ENCODE measurements around the gene APOC3.

The APOC3 gene

DNA sequence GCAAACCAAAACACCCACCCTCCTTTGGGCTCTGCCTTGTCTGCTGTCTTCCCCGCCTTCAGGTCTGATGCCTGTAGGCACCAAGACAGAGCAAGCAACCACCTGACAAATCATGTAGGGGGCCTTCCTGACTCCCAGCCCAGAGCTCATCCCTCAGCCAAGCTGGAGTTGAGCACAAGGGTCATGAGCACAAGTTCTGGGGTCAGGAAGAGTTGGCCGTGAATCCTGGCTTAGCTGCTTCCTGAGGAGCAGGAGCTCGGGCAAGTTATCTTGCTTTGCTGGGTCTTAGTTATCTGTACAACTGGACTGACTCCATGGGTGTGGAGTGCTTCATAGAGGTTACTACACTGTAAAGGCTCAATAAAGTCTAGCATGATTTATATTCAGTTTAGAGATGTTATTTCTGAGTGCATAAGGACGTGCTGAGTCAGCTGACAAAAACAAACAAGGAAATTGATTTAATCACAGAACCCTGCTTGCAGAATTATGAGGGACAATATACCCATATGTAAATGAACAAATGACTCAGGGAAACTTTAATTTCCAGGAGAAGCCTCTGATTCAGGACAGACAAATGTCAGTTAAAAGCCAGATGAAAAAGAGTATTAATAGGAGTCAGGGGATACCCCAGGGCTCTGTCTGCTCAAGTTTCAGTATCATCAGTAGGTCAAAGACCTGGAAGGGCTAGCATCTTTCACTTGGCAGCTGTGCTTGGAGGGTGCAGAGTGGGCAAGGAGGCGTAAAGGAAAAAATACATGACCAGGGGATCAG lies 22.7 kb downstream of the APOC3 start:
- DNase-seq: no peak

DNA sequence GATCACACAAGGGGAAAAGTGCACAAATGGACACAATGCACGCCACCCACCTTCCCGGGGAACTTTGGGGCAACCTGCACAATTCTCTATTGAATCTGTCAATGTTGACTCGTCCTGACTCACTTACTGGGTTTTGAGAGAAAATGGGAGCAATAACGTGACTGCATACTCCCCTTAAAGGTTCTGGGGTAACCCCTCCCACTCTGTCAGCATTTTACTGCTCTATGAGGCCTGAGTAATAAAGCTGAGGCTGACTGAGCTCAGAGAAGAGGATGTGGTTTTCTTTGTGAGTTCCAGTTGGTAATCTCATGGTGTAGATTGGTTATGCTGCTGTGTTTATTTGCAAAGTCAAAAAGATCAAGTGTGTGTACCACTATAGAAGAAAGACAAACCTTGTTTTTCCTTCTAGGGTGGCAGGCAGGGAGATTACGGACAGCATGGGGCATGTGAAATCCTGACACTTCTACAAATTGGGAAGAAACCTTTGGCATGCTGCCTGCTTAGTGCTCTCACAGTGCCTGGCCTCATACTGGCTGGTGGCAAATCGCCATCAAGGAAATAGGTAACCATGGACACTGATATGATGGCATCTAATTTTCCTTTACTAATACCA lies 23.9 kb downstream of the APOC3 start:
- peak; percentile 35 for DNase-seq

DNA sequence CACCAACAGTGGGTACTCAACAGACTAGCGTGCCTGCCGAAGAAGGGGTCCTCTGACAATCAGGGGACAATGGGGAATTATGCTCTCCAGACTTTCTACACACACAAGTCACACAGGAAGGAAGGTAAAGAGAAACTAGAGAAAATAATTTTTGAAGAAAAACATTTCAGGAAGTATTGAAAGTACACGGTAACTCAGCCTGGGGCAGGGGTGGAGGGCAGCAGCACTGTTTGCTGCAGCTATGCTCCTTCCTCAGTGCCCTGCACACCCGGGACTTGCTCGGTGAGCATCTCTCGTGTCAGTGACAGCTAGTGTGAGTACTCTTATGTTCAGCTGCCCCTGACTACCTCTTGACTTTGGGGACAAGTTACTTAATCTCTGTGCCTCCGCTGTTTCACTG lies 25.7 kb downstream of the APOC3 start:
- DNase-seq: no peak

DNA sequence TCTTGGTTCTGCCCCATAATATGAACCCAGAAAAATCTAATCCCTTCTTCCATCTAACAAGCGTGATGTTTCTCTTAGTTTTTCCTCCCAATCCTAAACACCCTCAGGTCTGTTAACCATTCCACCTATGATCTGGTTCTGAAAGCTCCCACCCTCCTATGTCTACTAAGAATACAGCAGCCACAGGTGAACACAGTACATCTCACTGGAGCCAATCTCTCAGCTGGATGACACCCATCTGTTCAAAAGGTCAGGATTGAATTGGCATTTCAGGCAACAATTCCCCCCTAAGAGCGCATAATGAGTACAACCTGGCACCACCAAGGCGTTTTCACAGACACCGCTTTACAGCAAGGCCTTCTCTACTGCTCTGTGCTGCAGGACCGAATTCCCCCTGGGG lies 26.7 kb downstream of the APOC3 start:
- DNase-seq: no peak

DNA sequence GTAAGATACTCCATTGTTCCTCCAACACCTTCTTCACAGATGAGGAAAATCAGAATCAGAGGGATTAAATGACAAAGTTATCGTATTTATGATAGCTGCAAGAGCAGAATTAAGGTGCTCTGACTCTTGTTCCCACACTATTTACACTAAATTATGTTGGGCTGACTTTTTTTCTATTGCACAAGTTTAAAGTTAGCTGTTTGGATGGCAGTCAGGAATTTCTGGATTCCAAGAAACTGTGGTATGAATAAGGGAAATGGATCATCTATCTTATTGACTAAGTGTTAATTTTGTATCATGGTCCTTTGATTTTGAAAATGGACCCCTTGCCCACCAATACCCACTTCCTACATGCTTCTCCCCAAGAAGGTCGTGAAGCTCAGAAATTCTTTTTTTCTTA lies 27.6 kb downstream of the APOC3 start:
- DNase-seq: no peak

DNA sequence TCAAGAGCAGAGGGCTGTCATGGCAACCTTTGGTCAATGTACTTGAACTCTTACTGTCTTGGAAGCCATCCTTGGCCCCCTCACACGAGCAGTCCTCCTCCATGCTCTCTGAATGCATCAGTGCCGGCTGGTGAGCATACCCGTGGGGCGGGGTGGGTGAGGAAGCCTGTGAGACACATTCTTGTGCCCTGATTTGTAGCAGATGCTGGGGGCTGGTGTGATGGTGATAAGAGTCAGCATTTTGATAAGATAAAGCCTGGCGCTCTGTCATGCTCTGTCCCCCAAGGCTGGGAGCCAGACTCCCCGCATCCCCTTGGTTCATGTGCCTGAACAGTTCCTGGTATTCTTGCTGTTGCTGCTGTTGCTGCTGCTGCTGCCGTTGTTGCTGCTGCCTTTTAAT lies 28.2 kb downstream of the APOC3 start:
- DNase-seq: no peak

DNA sequence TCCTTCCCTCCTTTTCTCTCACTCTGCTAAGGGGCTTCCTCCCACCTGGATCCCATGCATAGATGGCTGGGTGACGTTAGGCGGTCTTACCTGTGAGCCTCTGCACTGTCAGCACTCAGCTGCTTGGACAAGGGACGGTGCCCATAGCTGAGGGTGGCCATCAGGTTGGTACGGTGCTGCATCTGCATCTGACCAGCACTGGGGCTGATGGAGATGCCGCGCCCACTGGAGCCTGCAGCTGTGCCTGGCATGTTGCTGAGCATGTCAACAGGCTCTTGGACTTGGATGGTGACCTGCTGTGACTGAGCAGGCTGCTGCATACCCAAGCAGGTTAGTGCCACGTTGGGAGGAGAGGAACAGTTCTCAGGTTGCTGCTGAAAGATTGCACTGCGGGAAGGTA lies 29.5 kb downstream of the APOC3 start:
- no peak for DNase-seq

DNA sequence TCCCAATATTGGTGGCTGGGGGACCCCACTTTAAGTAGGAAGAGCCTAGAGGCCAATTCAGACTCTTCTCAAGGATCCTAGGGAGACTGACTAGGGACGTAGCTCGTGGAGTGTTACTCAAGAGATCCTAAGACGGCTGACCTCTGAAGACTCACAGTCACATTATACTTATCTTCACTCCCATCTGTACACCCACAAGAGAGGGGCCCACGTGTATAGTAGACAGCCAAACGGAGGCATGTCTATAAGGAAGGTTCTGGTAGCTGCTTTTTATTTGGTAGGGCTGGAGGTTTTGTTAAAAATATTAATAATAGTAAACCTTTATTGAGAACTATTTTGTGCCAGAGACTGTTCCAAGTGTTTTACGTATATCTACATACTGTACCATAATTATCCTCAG lies 30.6 kb downstream of the APOC3 start:
- no peak for DNase-seq

DNA sequence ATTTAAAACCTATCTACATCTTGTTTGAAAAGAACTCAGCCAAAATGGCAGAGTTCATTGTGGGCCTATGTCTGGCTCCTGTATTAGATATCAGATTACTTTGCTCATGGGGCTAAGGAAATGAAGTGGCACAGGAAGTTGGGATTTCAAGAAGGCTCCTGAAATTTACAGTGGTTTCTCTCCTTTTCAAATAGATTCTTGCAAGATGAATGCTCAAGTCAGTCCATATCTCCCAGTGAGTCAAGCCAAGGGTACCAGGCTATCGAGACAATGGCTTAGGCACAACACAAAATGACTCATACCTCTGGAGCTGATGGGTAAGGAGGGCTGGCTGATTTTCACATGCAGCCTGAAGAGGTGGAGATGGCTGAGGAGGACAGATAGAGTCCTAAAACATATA lies 31.8 kb downstream of the APOC3 start:
- no peak for DNase-seq

DNA sequence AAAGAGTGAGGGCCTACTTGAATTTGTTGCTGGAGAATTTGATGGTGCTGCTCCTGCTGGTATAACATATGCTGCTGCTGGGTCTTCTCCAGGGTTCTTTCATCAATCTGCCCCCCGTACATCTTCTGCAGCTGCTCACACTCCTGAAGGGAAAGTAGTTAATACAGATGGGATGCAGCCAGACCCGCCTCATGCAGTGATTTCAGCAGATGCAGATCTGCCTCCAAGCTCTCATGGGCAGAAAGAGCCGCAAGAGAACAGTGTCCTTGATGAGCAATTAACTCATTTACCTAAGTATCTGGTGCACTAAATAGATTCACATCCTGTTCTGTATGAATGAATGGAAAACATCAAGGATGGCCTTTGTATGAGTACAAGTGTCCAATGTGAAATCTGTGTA lies 32.5 kb downstream of the APOC3 start:
- DNase-seq: no peak

DNA sequence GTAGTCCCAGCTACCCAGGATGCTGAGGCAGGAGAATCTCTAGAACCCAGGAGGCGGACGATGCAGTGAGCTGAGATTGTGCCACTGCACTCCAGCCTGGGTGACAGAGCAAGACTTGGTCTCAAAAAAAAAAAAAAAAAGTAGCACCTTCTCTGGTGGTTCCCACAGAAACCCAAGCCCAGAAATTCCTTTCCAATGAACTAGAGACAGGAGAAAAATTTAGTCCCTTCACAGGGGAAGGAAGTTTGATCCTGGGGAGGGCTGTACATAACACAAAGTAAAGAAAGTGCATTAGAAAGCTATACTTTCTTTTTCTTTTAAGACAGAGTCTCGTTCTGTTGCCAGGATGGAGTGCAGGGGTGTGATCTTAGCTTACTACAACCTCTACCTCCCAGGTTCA lies 33.2 kb downstream of the APOC3 start:
- DNase-seq: no peak

DNA sequence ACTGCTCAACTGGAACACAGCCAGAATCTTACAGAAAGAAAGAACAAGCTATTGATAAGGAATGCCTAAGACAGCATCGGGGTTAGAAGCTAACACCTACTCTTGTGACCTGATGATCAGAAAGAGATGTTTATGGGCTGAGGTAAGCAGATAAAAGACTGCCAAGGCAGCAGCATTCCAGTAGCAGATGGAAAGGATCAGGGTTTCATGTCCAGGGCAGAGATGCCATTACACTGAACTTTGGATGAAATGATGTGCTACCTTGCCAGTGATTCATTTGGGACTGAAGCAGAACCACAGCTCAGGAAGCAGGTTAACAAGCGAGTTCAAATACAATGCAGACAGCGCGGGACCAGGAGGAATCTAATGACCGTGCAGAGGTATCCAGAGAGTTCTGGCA lies 34.8 kb downstream of the APOC3 start:
- no peak for DNase-seq

DNA sequence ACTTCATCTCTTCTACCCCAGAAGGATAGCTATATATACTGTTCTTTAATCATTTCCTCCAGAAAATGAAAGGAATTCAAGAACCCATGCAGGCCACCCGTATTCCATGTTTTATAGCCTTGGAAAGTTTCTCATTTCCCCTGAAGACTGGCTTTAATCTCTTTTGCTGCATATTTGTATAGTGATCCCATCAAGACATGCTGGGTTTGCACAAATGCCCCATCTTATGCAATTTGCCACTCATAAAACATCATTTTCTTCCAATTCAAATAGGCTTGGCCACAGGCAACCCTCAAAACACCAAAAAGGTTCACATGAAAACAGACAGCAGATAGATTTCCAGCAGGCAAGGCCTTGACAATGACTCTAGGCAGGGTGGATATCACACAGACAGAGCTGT lies 36.0 kb downstream of the APOC3 start:
- no peak for DNase-seq

DNA sequence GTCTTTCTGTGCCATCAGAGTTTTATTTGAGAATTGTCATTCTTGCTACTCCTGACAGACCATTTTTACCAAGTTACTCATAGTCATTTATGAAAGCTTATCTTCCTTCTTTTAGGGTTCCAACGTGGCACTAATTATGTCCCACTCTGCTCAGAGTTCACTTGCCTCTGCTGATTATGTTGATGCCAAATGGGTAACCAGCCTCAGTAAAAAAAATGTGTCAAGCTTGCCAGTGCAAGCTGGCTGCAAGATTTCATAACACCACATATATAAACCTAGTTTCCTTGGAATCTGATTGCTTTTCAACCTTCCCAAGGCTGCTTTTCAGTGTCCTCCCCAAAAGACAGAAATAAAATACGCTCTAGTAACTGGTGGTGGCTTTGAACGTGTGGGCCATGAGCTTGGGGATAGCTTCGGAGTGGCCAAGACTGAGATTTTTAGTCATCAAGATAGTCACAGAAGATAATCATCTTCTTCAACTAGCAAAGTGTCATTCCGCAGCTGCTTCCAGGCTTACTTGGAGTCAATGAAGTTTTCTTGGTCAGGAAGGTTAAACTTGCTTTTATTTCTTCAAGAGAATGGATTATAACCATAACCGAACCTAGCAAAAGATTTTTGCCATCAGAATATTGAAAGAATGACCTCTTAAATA lies 37.2 kb downstream of the APOC3 start:
- DNase-seq: no peak

DNA sequence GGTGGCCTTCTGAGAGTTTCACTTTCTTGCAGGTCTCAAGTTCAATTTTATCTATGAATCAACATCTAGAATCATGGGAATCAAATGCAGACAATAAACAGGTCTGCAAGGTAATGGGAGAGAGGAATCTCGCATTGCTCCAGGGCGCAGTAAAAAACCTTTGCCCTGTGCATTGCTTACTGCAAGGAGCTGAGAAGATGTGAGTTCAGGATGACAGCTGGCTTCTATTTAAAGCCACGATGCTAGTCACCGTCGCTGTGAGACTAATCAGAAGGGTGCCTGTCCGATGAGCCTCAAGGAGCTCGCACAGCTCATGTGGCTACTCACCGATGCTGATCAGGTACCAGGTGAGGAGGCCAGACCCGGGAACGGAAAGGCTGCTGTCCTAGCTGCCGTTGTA lies 37.9 kb downstream of the APOC3 start:
- no peak for DNase-seq

DNA sequence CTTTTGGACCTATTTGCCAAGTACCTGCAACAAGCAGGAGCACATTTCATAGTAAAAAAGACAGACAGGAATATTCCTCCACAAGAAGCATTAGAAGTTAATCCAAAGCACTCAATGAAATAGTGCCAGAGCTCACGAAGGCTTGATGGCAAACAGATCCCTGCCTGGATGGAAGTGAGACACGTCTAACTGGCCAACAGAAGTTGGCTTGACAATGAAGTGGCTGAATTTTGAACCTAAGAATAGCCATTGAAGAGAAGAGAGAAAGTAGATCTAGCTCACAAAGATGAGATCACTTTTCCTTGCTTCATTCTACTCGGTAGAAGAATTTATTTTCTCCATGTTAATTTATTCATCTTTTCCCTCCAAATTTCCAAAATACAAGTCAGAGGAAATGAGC lies 38.4 kb downstream of the APOC3 start:
- DNase-seq: no peak

DNA sequence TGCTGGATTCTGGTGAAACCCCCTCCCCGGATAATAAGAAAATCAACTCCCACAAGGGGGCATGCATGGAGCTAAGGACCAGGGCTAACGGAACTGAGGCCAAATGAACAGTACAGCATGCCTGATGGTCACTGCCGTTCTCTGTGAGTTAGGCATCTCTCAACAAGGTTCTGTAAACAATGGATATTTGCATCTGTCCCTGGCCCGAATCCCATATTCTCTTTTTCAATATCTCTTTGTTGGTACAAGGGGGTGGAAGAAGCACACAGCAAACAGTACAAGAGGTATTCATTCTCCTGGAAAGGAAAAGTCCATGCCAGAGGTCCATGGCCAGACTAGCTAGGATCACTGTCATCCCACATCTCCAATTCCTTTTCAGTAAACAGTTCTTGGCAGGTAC lies 39.9 kb downstream of the APOC3 start:
- DNase-seq: no peak

DNA sequence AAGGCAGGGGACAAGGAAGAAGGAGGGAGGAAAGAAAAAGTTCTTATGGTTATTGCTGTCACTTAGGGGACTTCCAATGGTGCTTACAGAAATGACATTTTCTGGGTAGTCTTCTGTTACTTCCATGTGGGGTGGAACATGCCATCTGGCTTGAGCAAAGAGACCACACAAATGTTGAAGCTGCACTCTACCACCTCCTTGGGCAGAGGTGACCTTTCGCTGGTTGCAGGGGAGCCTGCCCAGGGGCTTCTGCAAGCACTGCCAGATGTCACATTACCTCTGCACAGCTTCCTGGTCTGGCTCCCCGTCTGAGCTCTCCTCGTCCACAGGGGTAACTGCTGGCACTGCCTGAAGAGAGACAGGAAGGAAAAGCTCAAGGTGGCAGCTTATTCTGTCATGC lies 40.3 kb downstream of the APOC3 start:
- DNase-seq: no peak

DNA sequence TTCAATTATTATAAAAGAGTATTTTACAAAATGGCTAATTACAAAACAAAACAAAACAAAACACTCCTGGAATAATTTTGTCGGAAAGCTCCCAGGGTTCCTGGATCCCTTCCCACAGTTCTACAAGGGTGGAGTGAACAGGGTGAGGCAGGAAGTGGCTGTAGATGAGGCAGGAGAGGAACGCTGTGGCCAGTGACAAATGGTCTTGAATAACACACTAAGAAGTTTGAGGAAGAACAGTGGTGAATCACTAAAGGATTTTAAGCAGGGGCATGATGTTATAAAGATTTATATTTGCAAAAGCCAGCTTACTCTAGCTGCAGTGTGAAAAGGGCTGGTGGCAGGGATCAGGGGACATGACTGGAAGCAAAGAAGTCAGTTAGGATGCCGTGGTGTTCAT lies 41.5 kb downstream of the APOC3 start:
- DNase-seq: no peak

DNA sequence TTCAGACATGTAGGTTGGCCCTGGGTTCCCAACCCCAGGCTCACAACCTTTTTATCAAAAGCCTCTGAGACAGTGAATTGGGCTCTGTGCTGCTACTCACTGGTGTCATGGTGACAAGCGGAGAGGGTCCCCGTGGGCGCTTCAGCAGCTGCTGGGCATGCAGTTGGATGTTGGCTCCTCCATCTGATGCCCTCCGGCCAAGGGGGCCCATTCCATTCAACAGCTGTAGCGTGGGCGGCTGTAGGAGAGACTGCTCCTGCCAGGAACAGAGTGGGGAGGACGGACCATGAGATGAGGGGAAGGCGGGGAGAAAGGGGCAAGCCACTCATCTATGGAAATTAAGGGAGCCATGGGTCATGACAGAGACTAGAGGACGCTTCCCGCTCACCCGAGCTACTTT lies 43.7 kb downstream of the APOC3 start:
- no peak for DNase-seq

DNA sequence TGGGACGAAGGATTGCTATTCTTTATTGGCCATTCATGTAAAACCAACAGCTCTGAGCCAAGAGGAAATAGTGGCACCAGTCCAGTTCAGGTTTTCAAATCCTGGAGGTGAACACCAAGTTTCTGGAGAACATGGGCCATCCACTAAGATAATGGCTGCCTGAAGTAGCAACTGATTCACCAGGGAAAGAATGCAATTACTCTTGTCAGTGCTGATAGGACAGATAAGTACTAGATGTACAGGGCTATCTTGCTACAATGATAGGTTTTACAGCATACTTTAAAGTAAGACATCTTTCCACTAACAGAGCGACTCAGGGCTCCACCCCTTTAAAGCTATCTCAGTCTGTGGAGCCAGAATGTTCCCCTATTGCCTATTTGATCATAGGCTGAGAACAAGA lies 44.5 kb downstream of the APOC3 start:
- DNase-seq: no peak

DNA sequence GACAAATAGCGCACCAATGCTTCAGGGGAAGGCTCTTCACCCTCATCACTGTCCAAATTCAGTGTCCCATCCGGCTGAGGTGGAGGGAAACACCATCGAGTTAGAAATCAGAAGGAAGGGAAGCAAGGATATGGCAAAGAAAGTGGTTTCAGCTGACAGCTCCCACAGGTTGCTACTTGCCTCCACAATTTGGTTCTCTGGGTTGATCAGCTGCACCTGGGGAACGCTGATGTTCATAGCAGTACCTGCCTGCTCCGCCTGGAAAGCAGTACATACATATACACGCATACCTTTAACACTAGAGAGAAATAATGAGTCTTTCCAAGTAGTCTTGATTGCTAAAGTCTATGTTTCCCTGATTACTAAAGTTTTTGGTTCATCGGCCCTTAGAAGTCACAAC lies 45.5 kb downstream of the APOC3 start:
- no peak for DNase-seq

DNA sequence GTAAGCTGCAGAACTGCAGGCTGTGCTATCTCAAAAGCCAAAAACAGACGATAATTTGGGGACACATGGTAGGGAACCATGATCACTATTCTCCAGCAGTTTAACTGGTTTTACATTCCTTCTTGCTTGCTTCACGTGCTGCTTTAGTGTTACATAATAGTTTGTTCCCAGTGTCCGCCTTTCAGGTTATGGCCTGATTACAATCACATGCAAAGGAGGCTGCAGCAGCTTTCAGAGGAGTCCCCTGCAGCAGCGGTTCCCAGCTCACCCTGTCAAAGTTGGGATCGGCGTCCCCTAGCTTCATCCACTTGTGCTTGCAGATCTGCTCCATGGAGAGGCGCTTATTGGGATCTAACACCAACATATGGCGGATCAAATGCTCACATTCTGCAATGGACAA lies 46.9 kb downstream of the APOC3 start:
- no peak for DNase-seq

DNA sequence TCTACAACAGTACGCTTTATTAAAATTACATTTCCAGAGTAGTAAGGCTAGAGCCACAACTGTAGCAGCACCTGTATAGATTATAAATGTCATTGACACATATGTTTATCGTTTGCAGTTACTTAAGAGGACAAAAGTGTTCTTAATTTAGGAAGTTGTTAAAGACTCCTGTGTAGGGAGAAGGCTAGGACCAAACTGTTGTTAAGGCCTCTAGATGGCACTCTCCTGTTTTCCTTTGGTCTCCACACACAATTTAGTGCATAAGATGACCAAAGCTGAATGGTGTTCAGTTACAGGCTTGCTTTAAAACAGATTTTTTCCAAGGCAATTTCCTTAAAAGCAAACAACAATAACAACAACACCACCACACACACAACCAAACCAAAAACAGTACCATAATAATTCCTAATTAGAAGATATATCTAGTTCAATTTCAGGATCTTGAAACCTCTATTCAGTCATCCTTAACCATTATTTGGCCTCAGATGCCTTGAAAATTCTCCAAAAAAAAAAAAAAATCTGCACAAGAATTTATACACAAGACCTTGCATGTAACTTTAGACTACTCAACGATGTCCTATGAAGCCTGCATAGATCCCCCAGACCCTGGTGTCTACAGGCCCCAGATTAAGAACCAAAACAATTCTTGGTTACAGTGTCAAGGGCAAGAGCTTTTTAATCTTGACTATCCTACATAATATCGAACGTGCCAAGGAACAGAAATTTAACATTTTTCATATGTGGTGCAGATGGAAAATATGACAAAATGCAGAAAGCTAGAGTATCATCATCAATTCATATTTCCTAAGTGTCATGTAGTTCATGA lies 50.3 kb downstream of the APOC3 start:
- no peak for DNase-seq

All from activated effector memory CD4-positive, alpha-beta T cell treated with Interleukin-2 at 50 U/mL for 16 hours (primary cell).